Activated T-helper 1 cell treated with Interleukin-2 at 50 U/mL for 16 hours (primary cell): ENCODE measurements around the gene MAST4.

Experiments used
- DNase-seq: peaks from one replicate; pipeline ENCODE4 v3.0.0-alpha.2; 2020; ENCODE audit warnings: low read depth

MAST4 gene

DNA sequence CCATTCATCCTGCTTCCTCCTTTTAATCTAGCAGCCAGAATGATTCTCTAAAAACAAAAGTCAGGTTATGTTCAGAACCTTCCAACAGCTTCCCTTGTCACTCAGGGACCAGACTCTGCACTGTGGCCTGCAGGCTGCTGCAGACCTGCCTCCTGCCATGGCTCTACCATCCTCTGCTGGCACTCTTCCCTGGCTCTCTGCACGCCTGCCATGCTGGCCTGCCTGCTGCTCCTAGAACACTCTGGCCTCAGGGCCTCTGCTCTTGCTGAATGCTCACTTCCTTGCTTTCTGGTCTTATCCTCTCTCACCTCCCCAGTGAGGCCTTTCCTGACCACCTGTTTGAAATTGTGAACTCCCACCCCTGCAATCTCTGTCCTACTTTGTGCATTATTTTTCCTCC is 451.0 kb downstream of the MAST4 start:
- no peak for DNase-seq

DNA sequence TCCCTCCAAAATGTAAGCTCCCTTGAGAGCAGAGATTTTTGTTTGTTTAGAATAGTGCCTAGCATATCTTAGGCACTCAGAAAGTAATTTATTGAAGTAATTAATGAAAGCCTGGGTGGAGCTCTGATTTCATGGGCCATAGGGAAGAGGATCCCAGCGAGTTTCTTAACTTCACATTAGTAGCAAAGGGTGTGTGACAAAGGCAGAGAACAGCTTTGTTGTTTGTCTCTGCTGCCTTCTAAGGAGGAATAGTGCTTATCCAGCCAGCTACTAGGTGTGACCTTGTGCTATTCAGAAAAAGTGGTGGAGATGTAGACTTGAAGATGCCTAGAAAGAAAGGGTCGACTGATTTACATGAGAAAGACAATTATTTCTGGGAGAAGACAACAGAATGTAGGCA is 451.4 kb downstream of the MAST4 start:
- no peak for DNase-seq

DNA sequence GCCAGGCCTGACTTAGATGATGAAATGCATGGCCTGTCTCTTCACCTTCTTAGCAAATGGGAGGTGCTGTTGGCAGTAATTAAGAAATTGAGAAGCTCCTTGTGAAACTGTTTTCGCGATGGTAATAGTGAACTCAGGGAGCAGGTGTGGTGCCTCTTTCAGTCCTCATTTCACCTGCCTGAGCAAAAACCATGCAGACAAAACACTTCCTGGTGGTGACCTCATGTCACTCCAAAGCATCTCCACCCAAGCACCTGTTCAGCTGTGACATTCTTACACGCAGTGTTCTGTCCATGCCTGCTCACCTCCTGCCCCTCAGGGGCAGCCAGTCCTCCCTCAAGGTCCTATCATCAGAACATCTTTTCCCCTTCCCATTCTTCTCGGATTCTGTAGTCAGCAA is 453.9 kb downstream of the MAST4 start:
- no peak for DNase-seq

DNA sequence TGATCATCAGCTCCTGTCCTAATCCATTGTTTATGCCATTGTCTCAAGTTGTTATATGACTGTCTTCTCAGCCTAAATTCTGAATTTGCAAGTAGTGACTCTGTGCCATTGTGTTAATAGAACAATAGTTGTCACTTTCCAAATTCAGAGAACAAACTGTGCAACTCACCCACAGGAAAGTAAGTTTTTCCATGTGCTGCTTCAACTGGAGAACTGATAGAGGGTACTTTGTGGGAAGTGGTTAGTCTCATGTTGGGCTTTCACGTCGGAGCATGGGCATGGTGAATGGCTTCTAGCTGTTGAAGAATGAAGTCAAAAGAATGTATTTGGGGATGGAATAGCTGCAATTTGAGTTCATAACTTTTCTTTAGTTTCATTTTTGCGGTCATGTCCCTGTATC is 454.4 kb downstream of the MAST4 start:
- DNase-seq: no peak

DNA sequence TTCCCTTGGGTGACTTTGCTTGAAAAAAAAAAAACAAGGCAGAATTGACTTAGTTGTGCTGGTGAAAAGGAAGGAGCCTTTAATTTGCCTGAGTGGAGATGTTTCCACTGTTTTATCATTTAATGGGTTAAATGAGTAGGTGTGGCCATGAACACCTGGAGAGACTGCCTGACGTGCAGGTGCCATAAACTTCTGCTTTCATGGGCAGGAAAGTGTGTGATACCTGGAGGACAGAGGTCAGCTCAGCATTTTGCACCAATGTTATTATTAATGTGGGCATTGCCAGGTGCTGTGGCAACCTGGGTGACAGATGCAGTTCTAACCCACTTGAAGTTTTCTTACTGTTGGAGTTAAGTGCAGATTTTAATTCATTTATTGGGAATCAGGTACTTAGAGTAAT is 455.0 kb downstream of the MAST4 start:
- no peak for DNase-seq

DNA sequence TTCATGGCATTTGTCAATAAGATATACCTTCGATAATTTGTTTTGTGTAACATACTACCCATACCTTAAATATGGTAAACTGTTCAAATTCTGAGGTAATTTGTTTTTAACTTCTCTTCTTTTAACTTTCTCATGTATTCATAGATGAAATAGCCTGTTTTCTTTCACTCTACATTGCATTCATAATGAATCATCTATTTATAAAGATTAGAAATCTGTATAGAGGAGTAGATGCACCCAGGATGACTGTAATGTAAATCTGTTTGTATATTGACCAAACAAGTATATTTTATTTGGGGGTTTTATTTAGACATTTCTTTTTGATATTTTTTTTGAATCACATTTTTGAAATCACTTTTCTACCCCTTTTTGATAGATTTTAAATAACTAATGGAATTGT is 455.8 kb downstream of the MAST4 start:
- no peak for DNase-seq

DNA sequence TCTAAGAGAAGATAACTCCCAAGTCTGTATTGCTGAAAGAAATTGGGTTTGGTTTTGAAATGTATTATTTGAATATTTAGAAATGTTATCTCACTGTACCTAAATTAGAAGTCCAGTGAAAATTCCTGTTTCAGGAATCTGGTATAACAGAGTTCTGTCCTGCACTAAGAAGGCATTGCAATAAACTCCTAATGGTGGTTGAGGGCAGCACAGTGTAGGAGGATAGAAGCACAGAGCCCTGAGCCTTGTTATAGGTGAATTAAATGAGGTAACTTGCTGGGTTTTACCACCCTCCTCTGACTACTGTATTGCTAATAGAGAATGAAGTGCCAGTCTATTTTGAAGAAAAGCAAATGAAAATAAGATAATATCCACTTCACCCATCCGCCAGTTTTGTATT is 457.0 kb downstream of the MAST4 start:
- DNase-seq: no peak

DNA sequence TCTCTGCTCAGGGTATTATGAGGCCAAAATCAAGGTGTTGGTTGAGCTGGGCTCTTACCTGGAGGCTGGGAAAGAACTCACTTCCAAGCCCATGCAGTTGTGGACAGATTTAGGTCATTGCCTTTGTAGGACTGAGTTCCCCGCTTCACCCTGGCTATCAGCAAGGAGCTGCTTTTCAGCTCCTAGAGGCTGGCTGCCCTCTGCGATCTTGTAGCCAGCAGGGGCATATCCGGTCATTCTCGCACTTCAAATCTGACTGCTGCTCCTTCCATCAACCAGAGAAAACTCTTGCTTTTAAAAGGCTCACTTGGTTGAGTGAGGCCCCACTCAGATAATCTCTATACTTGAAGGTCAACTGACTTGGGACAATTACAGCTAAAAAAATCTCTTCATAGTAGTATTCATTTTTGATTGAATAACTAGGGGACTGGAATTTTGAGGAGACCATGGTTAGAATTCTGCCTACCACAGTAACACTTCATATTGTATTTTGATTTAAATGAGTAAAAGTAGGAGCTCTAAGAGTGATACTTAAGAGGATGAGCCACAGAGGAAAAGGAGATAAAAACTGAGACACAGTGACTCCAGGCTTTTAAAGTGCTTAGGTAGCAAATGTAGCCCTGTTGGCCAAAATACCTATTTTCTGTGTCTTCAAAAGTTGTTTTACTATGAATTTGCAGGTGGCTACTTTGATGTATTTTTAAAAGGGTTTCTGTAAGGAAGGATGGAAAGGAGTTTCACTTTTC is 463.0 kb downstream of the MAST4 start:
- DNase-seq: no peak

DNA sequence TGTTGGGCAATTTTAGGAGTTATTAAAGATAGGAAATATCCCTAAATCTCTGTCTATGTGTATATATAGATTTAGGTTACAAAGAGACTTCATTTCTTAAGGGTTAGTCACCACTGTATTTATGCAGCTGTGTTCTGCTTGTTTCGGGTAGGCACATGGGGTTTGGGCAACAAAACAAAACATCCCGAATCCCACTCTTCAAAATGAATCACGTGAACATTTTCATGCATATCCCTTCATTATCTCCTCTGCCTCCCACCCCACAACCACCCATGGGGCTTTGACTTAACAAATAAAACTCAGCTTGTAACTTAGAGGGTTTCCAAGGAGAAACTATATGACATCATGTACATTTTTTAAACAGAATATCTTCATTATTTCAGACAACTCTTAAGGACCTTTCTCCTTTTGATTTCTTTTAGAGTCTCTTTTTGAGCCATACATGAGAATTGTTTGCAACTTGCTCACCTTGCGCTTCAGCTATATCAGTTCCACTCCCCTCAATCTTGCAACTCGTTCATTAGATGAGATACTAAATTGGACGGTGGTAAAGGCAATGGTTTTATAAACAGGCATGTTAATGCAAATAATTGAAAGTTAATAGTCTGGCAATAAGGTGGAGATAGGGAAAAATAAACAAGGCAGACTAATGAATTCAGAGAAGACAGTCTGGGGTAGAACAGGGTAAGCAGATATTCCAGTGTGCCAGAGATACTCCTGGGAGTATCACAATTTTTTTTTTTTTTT is 463.7 kb downstream of the MAST4 start:
- DNase-seq: no peak

DNA sequence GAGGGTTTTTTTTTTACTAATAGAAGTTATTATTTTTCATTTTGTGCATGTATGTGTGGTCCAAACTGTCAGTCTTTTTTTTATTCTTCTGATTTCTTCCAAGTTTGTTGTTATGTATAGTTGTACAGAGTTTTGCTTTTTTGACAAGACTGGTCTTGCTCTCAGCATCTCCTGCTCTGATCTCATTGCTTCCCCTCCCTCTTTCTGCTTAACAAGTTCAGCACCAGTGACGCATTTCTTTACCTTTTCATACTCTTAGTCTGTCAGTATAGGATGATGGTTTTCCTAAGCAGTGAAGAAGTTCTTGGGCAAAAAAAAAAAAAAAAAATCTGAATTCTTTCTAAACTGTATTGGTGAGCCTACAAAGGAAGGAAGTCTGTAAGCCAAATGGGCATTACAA is 465.3 kb downstream of the MAST4 start:
- DNase-seq: no peak

DNA sequence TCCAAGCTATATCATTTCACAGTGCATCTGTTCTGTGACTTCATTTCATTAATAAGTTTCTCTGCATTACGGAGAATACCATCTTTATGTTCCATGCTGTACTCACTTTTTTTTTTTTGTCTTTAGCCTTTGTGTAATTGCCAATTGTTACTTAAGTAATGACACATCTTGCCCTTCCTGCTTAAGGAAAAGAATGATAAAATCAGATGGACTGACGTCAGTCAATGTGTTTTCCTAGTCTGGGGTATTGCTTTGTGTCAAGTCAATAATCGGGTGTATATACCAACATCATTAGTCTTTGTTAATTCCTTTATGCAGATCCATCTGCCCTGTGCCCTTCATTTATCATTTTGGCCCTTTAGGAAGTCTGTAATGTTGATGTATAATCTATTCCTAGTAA is 466.9 kb downstream of the MAST4 start:
- no peak for DNase-seq

DNA sequence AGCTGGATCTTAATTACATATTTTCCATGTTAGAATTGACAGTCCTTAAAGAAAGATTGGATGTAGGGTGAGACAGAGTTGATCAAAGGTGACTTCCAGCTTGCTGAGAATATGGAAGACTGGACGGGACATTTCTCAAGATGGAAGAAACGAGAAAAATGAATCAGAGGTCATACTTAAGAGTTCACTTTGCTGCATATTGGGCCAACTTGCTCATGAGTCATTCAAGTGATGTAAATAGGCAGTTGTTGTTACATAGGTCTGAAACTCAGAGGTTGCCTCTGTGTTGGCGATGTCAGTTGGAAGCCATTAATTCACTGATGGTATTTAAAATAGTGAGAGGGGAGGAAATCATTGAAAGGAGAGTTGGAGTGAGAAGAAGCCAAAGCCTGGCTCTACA is 467.6 kb downstream of the MAST4 start:
- DNase-seq: no peak

DNA sequence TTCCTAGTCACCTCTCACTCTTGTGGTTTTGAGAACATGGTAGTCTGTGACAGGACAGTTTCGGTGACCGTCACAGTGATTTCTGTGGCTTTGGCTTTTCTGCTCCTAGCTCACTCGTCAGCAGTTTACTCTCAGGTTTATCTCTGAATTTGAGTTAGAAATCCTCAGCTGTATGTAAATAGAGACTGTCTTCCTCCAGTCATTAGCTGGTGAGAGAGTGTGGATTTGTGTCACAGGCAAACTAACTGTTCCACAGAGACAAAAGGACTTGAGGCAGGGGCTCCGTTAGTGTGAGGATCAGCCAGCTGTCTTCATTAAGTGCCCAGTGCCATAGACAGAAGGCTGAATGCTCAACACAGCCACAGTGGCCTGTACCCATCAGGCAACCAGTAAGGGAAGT is 469.0 kb downstream of the MAST4 start:
- no peak for DNase-seq

DNA sequence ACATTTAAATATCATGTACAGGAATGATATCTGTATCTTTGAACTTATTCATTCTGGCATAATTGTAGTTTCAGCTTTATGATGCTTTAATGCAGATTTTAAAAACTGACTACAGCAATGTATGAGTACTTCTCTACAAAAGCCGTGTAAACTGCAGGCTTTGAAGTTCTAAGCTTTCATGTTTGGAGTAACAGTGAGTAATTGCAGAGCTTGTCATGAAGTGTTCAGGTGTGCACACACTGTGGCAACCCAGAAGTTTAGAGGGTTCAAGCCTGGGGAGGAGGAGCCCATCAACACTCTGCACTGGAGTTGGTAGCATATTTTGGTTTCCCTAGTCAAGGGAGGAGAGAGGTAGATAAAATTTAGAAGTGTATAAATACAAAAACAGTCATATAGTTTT is 469.5 kb downstream of the MAST4 start:
- DNase-seq: no peak

DNA sequence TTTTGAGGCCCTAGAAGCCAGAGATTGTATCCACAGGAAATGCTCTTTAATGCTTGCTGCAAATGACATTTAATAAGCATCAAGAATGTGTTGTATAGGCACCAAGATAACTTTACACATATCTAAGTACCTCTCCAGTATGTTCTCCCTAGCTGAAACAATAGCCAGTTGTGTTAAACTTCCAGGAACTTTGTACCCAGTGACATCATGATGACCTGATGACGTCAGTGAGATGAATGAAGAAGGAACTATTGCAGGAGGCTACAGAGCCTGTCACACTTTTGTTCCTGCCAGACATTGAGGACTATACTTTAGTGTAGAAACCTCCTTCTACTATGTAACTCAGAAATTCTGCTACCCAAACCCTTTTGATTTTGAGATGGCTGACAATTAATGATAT is 470.6 kb downstream of the MAST4 start:
- DNase-seq: no peak

DNA sequence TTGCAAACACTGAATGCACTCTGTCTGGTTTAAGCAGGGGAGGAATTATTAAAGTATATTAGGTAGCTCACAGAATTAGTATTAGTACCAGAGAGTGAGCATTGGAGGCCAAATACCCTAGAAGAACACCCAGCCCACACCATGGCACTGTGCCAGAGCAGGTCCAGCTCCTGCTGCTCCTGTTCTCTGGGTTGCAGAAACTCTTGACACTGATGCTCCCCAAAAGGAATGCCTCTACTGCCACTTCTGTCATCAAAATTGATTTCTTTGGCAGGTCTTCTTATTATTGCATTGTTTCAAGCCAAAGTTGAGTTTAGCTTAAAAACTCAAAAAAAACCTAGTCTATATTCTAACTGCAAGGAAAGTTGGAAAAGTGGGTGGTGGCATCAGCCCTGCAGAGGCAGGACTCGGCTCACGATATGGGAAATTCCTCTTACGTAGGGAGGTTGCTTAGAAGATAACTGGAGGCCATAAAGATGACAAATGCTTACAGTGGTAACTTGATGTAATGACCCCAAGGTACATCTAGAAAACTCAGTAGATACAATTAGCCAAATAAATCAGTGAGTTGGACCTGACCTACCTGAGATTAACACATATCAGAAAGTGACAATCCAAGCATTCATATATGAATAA is 477.0 kb downstream of the MAST4 start:
- DNase-seq: no peak

DNA sequence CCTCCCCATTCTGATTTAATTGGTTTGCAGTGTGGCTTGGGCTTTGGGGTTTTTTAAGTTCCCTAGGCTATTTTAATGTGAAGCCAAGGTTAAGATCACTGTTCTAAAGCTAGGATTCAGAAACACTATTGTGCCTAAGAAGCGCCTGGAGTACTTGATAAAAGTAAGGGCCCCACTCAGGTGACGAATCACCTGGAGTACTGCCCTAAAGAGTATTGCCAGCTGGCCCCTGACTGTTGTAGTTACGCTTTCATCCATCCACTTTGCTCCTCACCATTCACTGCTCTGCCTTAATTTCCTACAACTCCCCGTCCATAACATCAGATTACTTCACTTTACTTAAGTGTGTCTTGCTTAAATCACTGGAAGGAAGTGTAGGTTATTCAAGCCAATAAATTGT is 481.1 kb downstream of the MAST4 start:
- no peak for DNase-seq

DNA sequence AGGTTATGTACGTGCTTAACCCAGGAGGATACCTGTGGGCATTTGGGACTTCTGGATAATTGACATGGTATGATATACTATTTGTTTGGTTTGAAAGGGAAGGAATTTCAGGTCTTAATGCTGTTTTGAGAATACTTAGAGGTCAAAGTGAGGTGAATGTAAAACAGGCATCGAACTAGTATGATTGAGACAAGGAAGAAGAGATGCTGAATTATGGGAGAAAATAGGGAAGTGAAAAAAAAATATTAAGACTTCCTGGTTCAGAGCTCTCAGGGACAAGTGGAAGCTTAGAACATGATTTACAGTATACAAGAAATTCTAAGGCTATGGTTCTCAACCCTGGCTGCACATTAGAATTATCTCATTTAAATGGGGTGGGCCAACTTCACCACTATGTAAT is 485.1 kb downstream of the MAST4 start:
- no peak for DNase-seq

DNA sequence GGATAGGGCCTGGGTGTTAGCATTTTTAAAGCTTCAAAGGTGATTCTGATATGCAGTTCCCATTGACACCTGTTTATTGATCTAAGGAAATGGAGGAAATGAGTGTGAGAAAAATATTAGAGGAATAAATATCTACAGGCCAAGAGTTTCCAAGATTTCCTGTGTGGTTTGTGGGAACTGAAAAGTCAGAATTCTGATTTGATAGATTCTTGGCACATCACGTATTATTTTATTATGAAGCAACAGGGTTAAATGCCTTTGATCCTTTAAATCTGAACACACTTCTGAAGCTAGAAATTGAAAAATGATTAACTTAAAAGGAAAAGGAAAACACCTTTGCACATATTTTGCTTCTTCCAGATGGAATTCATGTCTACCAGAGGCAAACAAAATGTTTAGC is 486.7 kb downstream of the MAST4 start:
- no peak for DNase-seq

DNA sequence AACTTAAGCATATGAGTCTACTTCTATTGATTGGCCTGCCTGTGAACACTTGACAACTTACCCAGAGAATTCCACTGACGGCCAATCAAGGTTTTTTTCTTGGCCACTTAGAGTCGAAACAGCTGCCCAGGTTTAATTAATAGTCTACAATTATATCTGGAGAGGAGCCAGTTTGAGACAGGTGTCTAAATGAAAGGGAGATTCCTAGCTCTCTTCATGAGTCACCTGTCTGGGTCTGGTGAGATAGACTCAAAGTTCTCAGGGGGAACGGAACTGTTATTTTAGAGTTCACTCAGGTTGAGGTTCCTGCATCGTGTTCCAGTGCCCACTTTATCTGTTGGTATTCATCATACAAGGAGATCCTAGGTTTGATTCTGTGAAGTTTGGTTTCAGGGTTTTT is 489.4 kb downstream of the MAST4 start:
- no peak for DNase-seq

DNA sequence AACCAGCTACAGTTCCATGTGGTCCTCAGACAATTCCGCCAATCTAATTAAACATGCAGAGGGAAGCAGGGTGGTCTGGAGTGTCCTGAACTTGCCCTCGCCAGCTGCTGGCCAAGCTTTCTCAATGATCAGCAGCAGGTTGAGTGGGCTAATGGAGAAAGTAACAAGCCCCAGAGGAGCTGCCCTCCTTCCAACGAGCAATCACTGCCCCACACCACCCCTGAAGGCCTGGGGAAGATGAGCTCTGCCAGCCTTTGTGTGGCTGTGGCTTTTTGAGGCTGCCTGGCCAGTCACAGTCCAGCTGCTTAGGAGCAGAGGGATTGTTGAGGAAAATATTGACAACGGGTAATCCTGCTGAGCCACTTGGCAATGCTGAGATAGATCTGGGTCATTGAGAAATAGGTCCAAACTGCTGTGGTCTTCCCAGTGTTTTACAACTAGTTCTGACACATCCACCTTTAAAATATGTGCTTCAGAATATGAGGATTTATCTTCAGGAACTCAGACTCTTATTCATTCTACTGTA is 493.1 kb downstream of the MAST4 start:
- no peak for DNase-seq

DNA sequence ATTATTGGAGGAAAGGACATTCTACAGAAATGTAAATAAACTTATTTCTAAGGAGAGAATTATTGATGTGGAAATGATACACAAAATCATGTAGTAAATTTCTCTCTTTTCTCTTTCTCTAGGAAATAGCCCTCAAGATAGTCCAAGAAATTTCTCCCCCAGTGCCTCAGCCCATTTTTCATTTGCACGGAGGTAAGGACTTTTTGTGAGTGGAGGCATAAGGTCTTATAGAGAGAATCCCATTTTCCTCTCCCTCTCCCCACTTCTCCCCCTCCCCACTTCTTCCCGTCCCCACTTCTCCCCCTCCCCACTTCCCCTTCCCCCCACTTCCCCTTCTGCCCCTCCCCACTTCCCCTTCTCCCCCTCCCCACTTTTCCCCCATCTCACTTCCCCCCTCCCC is 493.8 kb downstream of the MAST4 start:
- no peak for DNase-seq

DNA sequence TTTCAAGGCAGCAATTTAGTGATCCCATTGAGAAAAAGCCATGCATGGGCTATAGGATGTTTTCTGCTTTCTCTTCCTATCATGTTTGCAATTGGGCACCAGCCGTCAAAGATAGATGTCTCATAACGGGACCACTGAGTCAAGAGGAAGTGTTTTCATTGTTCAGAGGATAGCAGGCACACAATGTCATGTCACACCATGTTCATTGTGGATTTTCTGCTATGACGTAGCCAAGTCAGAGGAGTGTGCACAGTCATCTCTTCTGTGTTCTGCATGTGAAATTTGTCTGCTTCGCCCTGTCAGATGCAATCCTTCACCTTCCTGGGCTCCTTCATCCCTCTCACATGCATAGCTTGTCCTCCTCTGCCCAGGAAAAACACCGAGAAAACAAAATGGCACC is 494.4 kb downstream of the MAST4 start:
- no peak for DNase-seq
